ENCODE data around the gene CAPZA3.

DNA sequence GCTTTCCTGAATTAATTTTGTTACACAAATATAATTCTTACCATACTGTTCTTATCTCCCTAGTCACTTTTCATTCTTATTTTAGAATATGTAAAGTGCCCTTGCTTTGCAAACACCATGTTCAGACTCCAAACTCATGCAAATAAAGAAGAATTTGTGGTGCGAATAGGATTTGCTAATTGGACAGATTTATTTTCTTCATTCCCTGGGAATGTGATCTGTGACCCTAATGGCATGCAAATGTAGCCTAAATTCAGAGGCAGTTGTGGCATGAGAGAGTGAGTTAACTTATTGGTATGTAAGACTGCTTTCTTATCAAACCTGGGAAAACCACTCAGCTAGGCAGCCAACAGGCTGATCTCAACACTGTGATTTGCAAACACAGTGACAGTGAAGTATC is 10.0 kb downstream of the CAPZA3 start:
- TF ChIP-seq EP300 (IDR thresholded peaks at IDR 0.05) (no peak), POLR2AphosphoS5 (IDR thresholded peaks at IDR 0.05) (no peak), CTCF (IDR thresholded peaks at IDR 0.05) (no peak), POLR2A (IDR thresholded peaks at IDR 0.05) (no peak)
